ENCODE results near the gene FBP1.
"Not testable (repeated sequence)": the region's sequence is repeated elsewhere in the genome, so short reads cannot be mapped to it uniquely, and the experiment has no call there.

FBP1 gene

GRCh38 chr9:94586814-94587213, 52.5 kb downstream of the FBP1 start:
- Histone ChIP-seq H3K27me3 (ENCODE audit: control insufficient read depth, insufficient read depth, low read length) (no peaks in the 10 kb centered on the region), H3K9ac (ENCODE audit: low read length) (no peak overlapping the region), H3K9me3 (ENCODE audit: control insufficient read depth, low read length) (no peaks in the 10 kb centered on the region), H3K4me1 (ENCODE audit: control insufficient read depth, insufficient read depth, low read length) (peaks cover 2% of the 10 kb centered on the region), H3K36me3 (ENCODE audit: control insufficient read depth, insufficient read depth, low read length) (no peaks in the 10 kb centered on the region), H3K4me3 (ENCODE audit: low read length) (no peak overlapping the region)

- no peaks in the 10 kb centered on the region for H3K4me1 ChIP-seq (ENCODE audit: control insufficient read depth, insufficient read depth, low read length)
- no peak overlapping the region for H3K4me3 ChIP-seq (ENCODE audit: low read length)
- H3K27me3 ChIP-seq (ENCODE audit: control insufficient read depth, insufficient read depth, low read length), result no peaks in the 10 kb centered on the region
- H3K9ac ChIP-seq (ENCODE audit: low read length), result no peak overlapping the region
- H3K36me3 ChIP-seq (ENCODE audit: control insufficient read depth, insufficient read depth, low read length), result no peaks in the 10 kb centered on the region
- H3K9me3 ChIP-seq (ENCODE audit: control insufficient read depth, low read length), result no peaks in the 10 kb centered on the region
Observed at GRCh38 chr9:94586316-94586715, 53.0 kb downstream of the FBP1 start.

GRCh38 chr9:94584555-94584954, 54.8 kb downstream of the FBP1 start:
- Histone ChIP-seq H3K27me3 (ENCODE audit: control insufficient read depth, insufficient read depth, low read length) (no peaks in the 10 kb centered on the region), H3K36me3 (ENCODE audit: control insufficient read depth, insufficient read depth, low read length) (no peaks in the 10 kb centered on the region), H3K4me3 (ENCODE audit: low read length) (no peak overlapping the region), H3K4me1 (ENCODE audit: control insufficient read depth, insufficient read depth, low read length) (no peaks in the 10 kb centered on the region), H3K9me3 (ENCODE audit: control insufficient read depth, low read length) (no peaks in the 10 kb centered on the region), H3K9ac (ENCODE audit: low read length) (no peak overlapping the region)

DNA sequence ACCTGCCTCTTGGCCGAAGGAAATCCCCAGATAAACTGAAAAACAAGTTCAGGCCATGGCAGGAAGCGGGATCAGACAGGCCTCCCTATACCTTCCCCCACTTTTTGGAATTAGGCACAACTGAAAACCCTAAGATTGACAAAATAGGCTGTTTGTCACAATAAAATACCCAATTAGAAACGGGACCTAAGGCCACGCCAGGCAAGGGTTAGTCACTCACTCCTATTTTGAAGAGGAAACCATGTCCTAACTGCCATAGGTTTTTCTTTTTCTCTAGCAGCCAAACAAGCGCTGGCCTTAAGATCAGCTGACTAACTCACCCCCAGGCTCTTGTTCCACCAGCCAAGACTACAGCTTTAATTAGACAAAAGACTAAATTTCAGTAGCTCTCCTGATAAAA, 57.6 kb downstream of the FBP1 start:
- H3K4me3 ChIP-seq (ENCODE audit: low read length), result no peak overlapping the region
- peaks cover 9% of the 10 kb centered on the region for H3K4me1 ChIP-seq (ENCODE audit: control insufficient read depth, insufficient read depth, low read length)
- no peak overlapping the region for H3K9ac ChIP-seq (ENCODE audit: low read length)
- no peaks in the 10 kb centered on the region for H3K27me3 ChIP-seq (ENCODE audit: control insufficient read depth, insufficient read depth, low read length)
- H3K9me3 ChIP-seq (ENCODE audit: control insufficient read depth, low read length), result no peaks in the 10 kb centered on the region
- H3K36me3 ChIP-seq (ENCODE audit: control insufficient read depth, insufficient read depth, low read length), result no peaks in the 10 kb centered on the region

- Histone ChIP-seq H3K9ac (ENCODE audit: low read length) (no peak overlapping the region), H3K9me3 (ENCODE audit: control insufficient read depth, low read length) (no peaks in the 10 kb centered on the region), H3K4me3 (ENCODE audit: low read length) (no peak overlapping the region), H3K27me3 (ENCODE audit: control insufficient read depth, insufficient read depth, low read length) (no peaks in the 10 kb centered on the region), H3K36me3 (ENCODE audit: control insufficient read depth, insufficient read depth, low read length) (no peaks in the 10 kb centered on the region), H3K4me1 (ENCODE audit: control insufficient read depth, insufficient read depth, low read length) (peaks cover 10% of the 10 kb centered on the region)
Observed at GRCh38 chr9:94577571-94577970, 61.7 kb downstream of the FBP1 start.

GRCh38 chr9:94577036-94577435, 62.3 kb downstream of the FBP1 start:
- Histone ChIP-seq H3K4me1 (ENCODE audit: control insufficient read depth, insufficient read depth, low read length) (peaks cover 10% of the 10 kb centered on the region), H3K36me3 (ENCODE audit: control insufficient read depth, insufficient read depth, low read length) (no peaks in the 10 kb centered on the region), H3K27me3 (ENCODE audit: control insufficient read depth, insufficient read depth, low read length) (no peaks in the 10 kb centered on the region), H3K9ac (ENCODE audit: low read length) (no peak overlapping the region), H3K4me3 (ENCODE audit: low read length) (no peak overlapping the region), H3K9me3 (ENCODE audit: control insufficient read depth, low read length) (no peaks in the 10 kb centered on the region)

- Histone ChIP-seq H3K36me3 (ENCODE audit: control insufficient read depth, insufficient read depth, low read length) (no peaks in the 10 kb centered on the region), H3K27me3 (ENCODE audit: control insufficient read depth, insufficient read depth, low read length) (no peaks in the 10 kb centered on the region), H3K4me3 (ENCODE audit: low read length) (no peak overlapping the region), H3K4me1 (ENCODE audit: control insufficient read depth, insufficient read depth, low read length) (peaks cover 10% of the 10 kb centered on the region), H3K9ac (ENCODE audit: low read length) (no peak overlapping the region), H3K9me3 (ENCODE audit: control insufficient read depth, low read length) (no peaks in the 10 kb centered on the region)
Observed at GRCh38 chr9:94576131-94576530, 63.2 kb downstream of the FBP1 start.

DNA sequence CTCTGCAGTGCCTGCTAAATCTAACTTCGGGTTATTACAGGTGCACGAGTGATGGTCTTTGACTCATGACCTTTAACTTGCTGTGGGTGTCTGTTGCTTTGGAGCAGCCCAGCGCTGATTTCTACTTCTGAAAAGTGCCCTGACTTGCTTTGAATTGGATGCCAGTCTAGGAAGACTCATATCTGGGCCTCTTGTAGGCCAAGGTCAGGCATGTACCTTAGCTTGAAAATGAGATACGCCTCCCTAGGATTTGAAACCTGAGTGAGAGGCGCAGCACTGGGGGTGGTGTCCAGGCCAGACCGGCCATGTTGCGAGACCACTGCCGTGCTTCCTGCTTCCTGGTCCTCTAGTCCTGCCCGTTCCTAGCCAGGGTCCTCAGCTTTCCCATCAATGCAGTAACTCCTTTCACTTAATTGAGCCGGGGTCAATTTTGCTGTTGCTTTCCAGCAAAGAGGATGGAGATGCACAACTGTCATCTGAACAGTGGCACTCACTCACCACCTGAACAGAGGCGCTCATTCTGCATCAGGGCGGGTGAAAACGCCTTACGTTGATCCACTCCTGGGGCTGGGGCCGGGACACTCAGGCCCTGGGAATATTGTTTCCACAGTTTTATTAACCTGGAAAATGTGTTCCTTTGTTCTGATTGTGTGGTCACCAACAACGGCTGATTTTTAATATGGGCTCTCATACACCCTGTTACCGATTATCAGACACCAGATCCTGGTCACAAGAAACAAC, 70.2 kb downstream of the FBP1 start:
- Histone ChIP-seq H3K9ac (ENCODE audit: low read length) (no peak overlapping the region), H3K4me3 (ENCODE audit: low read length) (no peak overlapping the region)

GRCh38 chr9:94568250-94568889, 70.9 kb downstream of the FBP1 start:
- Histone ChIP-seq H3K36me3 (ENCODE audit: control insufficient read depth, insufficient read depth, low read length) (no peaks in the 10 kb centered on the region), H3K9me3 (ENCODE audit: control insufficient read depth, low read length) (no peaks in the 10 kb centered on the region), H3K9ac (ENCODE audit: low read length) (no peak overlapping the region), H3K4me3 (ENCODE audit: low read length) (no peak overlapping the region), H3K27me3 (ENCODE audit: control insufficient read depth, insufficient read depth, low read length) (no peaks in the 10 kb centered on the region), H3K4me1 (ENCODE audit: control insufficient read depth, insufficient read depth, low read length) (peaks cover 1% of the 10 kb centered on the region)

More for the DNA sequence above, 70.2 kb downstream of the FBP1 start:
- Histone ChIP-seq H3K36me3 (ENCODE audit: control insufficient read depth, insufficient read depth, low read length) (no peaks in the 10 kb centered on the region), H3K27me3 (ENCODE audit: control insufficient read depth, insufficient read depth, low read length) (no peaks in the 10 kb centered on the region), H3K9me3 (ENCODE audit: control insufficient read depth, low read length) (no peaks in the 10 kb centered on the region), H3K4me1 (ENCODE audit: control insufficient read depth, insufficient read depth, low read length) (no peaks in the 10 kb centered on the region)

GRCh38 chr9:94567271-94567670, 72.0 kb downstream of the FBP1 start:
- Histone ChIP-seq H3K4me3 (ENCODE audit: low read length) (no peak overlapping the region), H3K9me3 (ENCODE audit: control insufficient read depth, low read length) (no peaks in the 10 kb centered on the region), H3K27me3 (ENCODE audit: control insufficient read depth, insufficient read depth, low read length) (no peaks in the 10 kb centered on the region), H3K4me1 (ENCODE audit: control insufficient read depth, insufficient read depth, low read length) (peaks cover 3% of the 10 kb centered on the region), H3K9ac (ENCODE audit: low read length) (no peak overlapping the region), H3K36me3 (ENCODE audit: control insufficient read depth, insufficient read depth, low read length) (no peaks in the 10 kb centered on the region)

DNA sequence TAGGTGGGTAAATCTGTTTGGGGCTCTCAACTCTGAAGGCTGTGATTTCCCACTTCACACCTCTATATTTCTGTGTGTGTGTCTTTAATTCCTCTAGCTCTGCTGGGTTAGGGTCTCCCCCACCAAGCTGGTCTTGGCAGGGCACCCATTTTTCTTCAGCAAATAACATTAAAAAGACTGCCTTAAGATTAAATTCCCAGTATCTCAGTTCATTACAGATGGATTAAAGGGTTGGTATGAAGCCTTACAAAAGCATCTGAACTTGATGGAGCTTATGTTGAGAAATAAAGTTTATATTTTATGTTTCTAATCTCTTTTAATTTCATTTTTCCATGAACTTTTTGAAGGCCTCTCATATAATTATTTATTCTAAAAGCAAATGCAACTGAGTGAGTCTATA, 72.8 kb downstream of the FBP1 start:
- Histone ChIP-seq H3K4me3 (ENCODE audit: low read length) (no peak overlapping the region), H3K9ac (ENCODE audit: low read length) (no peak overlapping the region), H3K36me3 (ENCODE audit: control insufficient read depth, insufficient read depth, low read length) (no peaks in the 10 kb centered on the region), H3K27me3 (ENCODE audit: control insufficient read depth, insufficient read depth, low read length) (no peaks in the 10 kb centered on the region), H3K4me1 (ENCODE audit: control insufficient read depth, insufficient read depth, low read length) (peaks cover 3% of the 10 kb centered on the region), H3K9me3 (ENCODE audit: control insufficient read depth, low read length) (no peaks in the 10 kb centered on the region)

- H3K36me3 ChIP-seq (ENCODE audit: control insufficient read depth, insufficient read depth, low read length); H3K4me1 ChIP-seq (ENCODE audit: control insufficient read depth, insufficient read depth, low read length); H3K9me3 ChIP-seq (ENCODE audit: control insufficient read depth, low read length); H3K27me3 ChIP-seq (ENCODE audit: control insufficient read depth, insufficient read depth, low read length); H3K9ac ChIP-seq (ENCODE audit: low read length); H3K4me3 ChIP-seq (ENCODE audit: low read length): not testable (repeated sequence)
Observed at GRCh38 chr9:94564279-94564678, 75.0 kb downstream of the FBP1 start.

Measured in mucosa of stomach (tissue), 1 donor.